ENCODE data around the gene KLF11.
"Not testable (repeated sequence)": the region's sequence is repeated elsewhere in the genome, so short reads cannot be mapped to it uniquely, and the experiment has no call there.

Gene KLF11

DNA sequence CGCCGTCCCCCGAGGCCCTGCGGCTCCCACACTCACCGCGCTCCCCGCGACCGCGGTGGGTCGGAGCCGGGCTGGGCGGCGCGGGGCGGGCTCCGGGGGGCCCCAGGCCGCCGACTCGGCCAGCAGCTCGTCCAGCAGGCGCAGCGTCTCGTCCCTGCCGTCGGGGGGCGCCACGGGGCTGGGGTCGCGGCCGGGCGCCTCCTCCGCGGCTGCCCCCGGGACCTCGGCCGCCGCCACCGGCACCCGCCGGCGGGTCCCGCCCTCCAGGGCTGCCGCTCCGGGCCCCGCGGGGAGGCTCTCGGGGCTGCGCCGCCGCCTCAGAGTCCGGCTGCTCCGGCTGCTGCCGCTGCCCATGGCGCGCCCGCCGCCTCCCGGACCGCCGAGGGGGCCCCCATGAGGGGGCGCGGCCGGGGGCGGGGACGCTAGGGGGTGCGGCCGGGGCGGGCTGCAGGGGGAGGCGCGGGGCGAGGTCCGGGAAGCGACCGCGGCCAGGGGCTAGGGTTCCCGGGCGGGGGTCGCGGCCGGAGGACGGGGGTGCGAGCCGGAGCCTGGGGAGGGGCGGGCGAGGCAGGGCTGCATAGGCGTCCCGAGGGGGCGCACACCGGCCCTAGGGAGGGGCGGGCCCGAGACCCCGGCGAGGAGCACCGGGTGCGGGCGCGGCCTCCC, 36.7 kb downstream of the KLF11 start, which contains the start of gene CYS1:
CYS1 (minus strand) TSS at position 542 of the 666 bp plus-strand sequence; CDS start at position 354, 188 bp downstream.
- in situ Hi-C loops (cut with MboI; ENCODE audit: low sequenced_read_pairs) = no loop called here

DNA sequence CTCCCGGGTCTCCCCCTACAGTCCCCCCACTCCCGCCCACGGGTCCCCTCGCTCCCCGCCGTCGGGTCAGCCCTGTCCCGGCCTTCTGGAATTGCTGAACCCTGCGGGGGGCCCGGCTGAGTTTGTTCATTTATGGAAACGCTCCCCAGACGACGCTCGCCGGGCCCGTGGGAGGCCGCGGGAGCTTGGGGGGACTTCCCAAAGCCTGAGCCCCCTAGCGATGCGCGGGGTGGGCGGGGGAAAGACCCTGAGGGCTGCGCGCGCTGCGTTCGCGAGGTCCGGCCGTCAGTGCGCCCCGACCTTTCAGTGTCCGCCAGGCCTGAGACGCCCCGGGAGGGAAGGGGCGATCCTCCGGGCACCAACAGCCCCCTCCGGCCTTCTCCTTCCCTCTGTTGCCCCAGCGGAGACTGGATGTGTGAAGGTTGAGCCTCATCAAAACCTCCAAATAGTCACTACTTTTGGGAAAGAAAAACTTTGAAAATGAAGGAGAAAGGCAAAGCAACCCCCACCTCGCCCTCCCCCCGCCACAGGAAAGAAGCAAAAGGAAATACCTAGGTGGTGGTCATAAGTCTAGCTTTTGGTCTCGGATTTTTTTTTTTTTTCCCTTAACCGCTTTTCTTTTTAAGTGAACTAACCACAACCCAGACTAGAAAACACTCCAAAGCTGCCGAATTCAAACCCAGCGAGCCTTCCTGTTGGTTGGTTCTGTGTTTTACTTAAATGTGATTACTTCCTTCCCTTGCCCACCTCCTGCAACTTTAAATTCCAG, 37.4 kb downstream of the KLF11 start:
- in situ Hi-C loops (cut with MboI; ENCODE audit: low sequenced_read_pairs) = no loop called here

DNA sequence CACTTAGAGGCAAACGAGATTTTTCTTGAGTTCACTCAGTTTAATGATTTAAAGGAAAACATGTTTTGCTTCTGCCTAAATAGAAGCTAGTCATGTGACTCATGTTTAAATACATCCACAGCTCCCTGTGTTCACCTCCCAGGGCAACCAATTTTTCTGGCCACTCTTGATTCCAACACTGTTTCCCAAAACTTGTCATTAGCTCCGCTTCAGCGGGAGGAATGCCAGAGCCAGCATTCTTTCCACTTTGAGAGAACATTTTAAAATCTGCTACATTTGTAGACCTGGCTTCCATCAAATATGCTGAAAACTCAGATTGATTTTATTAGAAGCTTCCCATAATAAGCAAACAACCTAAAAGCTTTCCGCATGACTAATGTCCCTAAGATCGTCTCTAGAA, 39.7 kb downstream of the KLF11 start:
- in situ Hi-C loops (cut with MboI; ENCODE audit: low sequenced_read_pairs) = no loop called here

- in situ Hi-C loops (cut with MboI; ENCODE audit: low sequenced_read_pairs) = no loop called here
Measured at GRCh38 chr2:10083692-10084211, 40.4 kb downstream of the KLF11 start.

- in situ Hi-C loops (cut with MboI; ENCODE audit: low sequenced_read_pairs) = no loop called here
Measured at GRCh38 chr2:10084223-10084865, 41.0 kb downstream of the KLF11 start.

DNA sequence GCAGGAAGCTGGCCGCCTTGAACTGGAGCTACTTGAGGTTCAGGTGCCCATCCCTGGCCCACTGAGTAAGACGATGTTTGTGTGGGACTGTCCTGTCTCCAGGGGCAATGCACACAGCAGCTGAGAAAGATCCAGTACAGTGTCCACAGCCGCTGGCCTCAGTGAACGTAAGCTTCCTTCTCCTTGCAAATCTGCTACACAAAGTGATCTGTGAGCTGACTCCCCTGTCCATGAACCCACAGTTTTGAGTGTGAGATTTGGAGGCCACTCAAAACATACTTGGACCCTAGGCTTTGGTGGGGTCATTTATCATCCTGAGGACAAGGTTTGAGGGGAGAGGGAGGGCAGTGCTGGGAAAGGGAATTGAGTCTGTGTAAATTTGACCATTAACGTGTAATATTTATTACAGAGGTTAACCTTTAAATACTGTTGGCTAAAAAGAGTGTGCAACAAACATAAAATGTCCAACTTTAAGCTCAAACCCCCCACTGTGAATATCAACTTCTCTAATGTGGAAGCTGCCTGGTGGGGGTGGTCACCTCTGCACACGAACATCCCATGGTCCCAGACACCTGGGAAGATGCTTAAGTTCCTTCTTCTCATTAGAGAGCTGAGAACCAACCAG, 41.8 kb downstream of the KLF11 start:
- in situ Hi-C loops (cut with MboI; ENCODE audit: low sequenced_read_pairs) = no loop called here

DNA sequence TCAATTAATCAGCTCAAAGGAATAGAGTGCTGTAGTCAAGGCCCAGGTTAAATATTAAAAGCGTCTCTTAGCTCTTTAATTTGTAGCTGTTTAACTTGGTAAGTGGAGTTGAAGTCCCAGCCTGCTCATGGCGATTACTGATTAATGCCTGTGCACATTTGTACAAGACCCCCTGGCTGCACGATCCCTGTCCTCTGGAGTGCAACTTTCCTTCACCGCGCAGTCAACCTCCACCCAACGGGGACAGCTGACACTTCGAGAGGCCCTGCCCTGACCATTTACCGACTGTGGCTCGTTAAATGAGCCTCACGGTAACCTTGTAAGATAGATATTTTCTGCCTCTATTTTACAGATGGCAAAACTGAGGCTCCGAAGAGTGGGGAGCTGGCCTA, 42.3 kb downstream of the KLF11 start:
- in situ Hi-C loops (cut with MboI; ENCODE audit: low sequenced_read_pairs) = no loop called here

GRCh38 chr2:10086950-10087349, 43.6 kb downstream of the KLF11 start:
- in situ Hi-C loops (cut with MboI; ENCODE audit: low sequenced_read_pairs) = no loop called here

DNA sequence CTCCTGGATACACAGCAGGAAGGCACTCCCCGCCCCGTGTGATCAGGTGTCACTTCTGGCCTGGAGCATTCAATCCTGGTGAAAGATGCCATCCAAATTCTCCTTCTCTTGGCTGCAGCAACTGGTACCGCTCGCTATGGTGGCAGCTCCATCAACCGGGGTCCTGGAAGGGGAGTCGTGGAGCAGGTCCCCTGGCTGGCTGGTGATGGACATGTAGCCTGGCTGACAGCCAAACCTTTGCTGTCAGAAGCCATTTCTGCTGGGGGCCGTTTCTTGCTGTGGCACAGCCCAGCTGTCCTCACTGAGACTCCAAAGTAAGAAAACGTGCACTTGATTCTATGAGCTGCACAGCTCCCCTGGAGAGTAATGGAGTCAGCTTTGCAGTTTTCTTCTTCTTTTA, 44.0 kb downstream of the KLF11 start:
- in situ Hi-C loops (cut with MboI; ENCODE audit: low sequenced_read_pairs) = no loop called here

GRCh38 chr2:10089565-10090190, 46.3 kb downstream of the KLF11 start:
- in situ Hi-C loops (cut with MboI; ENCODE audit: low sequenced_read_pairs) = no loop called here

DNA sequence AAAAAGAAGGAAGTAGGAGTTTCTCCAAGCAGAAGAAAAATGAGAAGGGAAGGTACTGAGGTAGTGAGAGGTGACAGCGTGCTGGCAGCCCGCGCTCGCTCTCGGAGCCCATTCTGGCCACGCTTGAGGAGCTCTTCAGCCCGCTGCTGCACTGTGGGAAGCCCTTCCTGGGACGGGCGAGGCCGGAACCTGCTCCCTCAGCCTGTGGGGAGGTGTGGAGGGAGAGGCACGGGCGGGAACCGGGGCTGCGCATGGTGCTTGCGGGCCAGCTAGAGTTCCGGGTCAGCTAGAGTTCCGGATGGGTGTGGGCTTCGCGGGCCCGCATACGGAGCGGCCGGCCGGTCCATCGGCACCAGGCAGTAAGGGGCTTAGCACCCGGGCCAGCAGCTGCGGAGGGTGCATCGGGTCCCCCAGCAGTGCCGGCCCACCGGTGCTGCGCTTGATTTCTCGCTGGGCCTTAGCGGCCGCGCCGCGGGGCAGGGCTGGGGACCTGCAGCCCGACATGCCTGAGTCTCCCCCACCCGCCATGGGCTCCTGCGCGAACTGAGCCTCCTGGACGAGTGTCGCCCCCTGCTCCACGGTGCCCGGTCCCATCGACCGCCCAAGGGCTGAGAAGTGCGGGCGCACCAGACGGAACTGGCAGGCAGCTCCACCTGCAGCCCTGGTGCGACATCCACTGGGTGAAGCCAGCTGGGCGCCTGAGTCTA, 48.0 kb downstream of the KLF11 start:
- in situ Hi-C loops (cut with MboI; ENCODE audit: low sequenced_read_pairs) = no loop called here

- in situ Hi-C loops (cut with MboI; ENCODE audit: low sequenced_read_pairs) = not testable (repeated sequence)
Measured at GRCh38 chr2:10091889-10092244, 48.5 kb downstream of the KLF11 start.

- in situ Hi-C loops (cut with MboI; ENCODE audit: low sequenced_read_pairs) = no loop called here
Measured at GRCh38 chr2:10094271-10094814, 51.0 kb downstream of the KLF11 start.

DNA sequence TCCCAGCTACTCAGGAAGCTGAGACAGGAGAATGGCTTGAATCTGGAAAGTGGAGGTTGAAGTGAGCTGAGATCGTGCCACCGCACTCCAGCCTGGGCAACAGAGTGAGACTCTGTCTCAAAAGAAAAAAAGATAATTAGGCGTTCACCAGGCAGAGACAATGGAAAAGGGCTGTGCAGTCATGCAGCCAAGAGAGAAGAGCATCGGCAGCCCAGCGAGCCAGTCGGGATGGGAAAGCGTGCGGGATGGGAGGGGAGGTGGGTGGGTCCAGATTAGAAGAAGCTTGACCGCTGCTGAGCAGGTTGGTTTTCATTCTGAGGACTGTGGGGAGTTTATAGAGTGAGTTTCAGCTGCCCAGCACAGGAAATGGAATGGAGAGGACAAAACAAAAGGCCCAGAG, 51.8 kb downstream of the KLF11 start:
- in situ Hi-C loops (cut with MboI; ENCODE audit: low sequenced_read_pairs) = no loop called here

DNA sequence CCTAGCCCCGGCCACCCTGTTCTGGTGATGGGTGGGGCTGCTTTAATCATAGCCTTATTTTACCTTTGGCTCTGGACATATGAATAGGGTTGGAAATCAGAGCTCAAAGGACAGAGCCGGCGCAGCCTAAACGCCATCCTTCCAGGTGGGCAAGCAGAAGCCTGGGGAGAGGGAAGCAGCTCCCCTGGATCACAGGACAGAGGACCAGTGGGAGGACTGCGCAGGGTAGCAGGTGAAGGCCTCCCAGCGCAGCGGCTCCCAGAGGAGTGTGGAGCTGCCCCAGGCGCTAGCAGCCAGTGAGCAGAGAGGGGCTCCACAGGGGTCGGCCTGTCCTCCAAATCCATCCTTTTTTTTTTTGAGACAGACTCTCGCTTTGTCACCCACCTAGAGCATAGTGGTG, 53.3 kb downstream of the KLF11 start:
- in situ Hi-C loops (cut with MboI; ENCODE audit: low sequenced_read_pairs) = no loop called here

DNA sequence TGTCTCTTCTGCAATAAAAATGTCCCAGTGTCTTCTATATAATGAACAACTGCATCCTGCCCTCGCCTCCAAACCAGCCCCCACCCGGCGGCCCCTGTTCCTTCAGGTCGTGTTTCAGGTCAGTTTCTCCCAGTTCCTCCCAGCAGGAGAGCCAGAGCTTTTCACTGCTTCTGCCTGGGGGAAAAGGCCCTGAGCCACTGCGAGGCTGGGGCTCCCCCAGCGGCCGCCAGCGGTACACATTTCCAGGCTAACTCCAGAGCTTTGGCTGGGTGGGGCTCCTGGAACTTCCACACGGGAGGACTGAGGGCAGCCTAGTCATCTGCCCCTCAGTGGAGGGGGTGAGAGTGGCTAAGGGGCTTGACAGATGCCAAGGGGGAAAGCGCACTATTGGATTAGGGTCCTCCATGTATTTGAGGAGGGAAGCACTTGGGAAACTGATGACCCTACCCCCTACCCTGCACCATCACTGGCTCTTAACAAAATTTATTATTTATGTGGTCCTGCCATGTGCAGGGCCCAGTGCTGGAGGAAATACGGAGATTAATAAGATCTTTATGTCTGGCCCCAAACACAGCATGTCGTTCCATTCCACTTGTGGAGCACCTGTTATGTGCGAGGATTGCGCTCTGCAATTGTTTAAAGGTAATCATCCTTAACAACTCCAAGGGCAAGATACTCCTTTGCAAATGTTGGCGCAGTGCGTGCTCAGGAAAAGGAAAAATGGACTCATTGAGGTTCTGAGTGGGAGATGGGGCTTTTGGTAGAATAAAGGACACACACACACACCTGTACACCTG, 54.2 kb downstream of the KLF11 start:
- in situ Hi-C loops (cut with MboI; ENCODE audit: low sequenced_read_pairs) = no loop called here

GRCh38 chr2:10101491-10101890, 58.1 kb downstream of the KLF11 start:
- in situ Hi-C loops (cut with MboI; ENCODE audit: low sequenced_read_pairs) = no loop called here

DNA sequence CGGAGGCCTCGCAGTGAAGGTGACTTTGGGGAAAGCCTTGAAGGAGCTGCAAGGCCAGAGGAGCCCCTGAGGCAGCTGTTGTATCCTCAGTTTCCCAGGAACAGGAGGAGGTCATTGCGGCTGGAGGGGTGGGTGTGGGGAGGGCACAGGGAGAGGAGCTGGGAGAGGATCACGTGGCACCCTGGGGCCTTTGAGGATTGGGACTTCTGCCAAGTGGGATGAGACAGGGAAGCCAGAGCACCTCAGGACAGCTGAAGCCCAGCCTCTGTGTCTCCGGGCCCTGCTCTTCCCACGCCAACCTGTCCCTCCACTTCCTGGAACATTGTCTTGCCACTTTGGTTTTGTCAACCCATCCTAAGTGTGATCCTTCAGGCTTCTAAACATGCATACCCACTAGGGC, 59.8 kb downstream of the KLF11 start:
- in situ Hi-C loops (cut with MboI; ENCODE audit: low sequenced_read_pairs) = no loop called here
